ENCODE data around the gene HOXD9. TPM values are rescaled to one million over a fixed set of nuclear protein-coding genes. Genes with fewer than 3 reads are reported as not detected.

The HOXD9 gene
- total RNA-seq, 1 donor from 2014 or later: 1.5 TPM

DNA sequence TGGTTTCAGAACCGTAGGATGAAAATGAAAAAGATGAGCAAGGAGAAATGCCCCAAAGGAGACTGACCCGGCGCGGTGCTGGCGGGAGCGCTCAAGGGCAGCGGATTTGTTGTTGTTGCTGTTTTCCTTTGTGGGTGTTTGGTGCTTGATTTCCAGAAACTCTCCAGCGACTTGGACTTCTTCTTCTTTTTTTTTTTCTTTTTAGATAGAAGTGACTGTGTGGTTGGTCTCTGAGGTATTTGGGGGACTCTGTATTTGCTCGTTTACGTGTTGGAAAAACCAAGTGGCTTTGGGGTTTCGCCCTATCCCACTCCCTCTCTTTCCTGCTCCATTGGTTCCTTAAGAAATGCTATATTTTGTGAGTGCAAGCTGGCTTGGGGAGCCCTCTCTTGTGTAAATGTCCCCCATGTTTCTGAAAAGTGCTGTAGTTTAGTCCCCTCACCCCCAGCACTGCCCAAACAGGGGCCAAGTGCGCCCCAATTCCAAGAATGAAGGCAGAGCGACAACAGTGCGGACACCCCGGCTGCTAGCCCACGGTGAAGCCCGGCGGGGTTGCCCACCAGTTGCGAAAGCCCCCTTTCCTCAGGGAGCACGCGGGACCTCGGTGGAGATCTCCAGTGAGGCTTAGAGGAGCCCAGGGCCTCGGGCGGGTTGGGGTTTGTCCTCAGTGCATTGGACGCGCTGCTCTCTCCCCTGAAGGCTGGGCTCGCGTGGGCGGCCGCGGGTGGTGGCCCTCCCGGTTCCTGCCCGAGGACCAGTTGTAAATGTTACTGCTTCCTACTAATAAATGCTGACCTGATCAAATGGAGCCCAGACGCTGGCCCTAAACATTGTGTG, 1.8 kb downstream of the HOXD9 start:
- H3K4me3 Mint-ChIP-seq: peak overlapping the region; percentile 77
- DNase-seq (ENCODE audit: extremely low spot score, unreplicated experiment): no peak
- H3K4me1 Mint-ChIP-seq (ENCODE audit: unreplicated experiment): peaks cover 18% of the 10 kb centered on the region
- H3K36me3 Mint-ChIP-seq: peaks cover 4% of the 10 kb centered on the region
- H3K27ac Mint-ChIP-seq: peak overlapping the region; percentile 5
- peaks cover 94% of the 10 kb centered on the region for H3K27me3 Mint-ChIP-seq
- TF ChIP-seq, protein P1, sequence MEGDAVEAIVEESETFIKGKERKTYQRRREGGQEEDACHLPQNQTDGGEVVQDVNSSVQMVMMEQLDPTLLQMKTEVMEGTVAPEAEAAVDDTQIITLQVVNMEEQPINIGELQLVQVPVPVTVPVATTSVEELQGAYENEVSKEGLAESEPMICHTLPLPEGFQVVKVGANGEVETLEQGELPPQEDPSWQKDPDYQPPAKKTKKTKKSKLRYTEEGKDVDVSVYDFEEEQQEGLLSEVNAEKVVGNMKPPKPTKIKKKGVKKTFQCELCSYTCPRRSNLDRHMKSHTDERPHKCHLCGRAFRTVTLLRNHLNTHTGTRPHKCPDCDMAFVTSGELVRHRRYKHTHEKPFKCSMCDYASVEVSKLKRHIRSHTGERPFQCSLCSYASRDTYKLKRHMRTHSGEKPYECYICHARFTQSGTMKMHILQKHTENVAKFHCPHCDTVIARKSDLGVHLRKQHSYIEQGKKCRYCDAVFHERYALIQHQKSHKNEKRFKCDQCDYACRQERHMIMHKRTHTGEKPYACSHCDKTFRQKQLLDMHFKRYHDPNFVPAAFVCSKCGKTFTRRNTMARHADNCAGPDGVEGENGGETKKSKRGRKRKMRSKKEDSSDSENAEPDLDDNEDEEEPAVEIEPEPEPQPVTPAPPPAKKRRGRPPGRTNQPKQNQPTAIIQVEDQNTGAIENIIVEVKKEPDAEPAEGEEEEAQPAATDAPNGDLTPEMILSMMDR (conservative IDR thresholded peaks at IDR 0.05): no peak
- no peaks in the 10 kb centered on the region for H3K9me3 Mint-ChIP-seq

DNA sequence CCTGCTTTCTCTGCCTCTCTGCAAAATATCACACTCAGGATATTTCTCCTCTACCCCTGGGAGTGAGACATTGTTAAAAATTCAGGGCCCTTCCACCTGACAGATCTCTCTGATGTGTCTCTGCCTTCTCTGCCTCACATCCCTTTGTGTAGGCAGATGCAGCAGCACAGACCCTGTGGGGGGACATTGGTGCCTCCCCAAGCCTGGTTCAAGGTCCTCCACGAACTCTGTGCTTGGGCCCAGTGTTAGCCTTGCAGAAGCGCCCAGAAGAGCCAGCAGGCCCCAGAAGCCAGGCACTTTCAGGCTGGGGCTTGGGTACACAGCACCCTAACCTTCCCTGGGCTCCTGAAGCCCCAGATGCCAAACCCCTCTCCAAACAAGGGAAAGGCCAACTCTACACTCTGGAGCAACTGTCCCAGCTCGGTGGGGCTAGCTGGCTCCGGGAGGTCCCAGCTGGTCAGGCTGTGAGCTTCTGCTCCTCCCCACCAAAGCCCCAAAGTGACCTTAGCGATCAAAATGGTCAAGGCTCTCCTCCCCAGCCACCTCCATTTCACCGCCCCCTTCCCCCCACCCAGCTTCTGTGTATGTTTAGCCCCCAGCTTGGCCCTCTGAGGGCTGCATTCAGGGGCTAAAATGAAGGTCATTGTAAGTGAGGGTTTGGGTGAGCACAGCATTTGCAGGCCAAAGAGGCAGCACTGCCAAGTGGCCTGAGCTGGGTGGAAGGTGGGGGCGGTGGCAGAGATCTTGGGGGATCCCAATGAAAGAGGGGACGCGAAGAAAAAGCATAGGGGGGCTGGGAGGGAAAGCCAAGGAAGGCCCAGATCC, 2.6 kb downstream of the HOXD9 start:
- no peaks in the 10 kb centered on the region for H3K9me3 Mint-ChIP-seq
- H3K36me3 Mint-ChIP-seq: no peaks in the 10 kb centered on the region
- TF ChIP-seq, protein P1 (conservative IDR thresholded peaks at IDR 0.05): no peak
- peak overlapping the region; percentile 62 for H3K4me3 Mint-ChIP-seq
- peaks cover 18% of the 10 kb centered on the region for H3K4me1 Mint-ChIP-seq (ENCODE audit: unreplicated experiment)
- peak overlapping the region; percentile 11 for H3K27ac Mint-ChIP-seq
- no peak for DNase-seq (ENCODE audit: extremely low spot score, unreplicated experiment)
- peaks cover 86% of the 10 kb centered on the region for H3K27me3 Mint-ChIP-seq

DNA sequence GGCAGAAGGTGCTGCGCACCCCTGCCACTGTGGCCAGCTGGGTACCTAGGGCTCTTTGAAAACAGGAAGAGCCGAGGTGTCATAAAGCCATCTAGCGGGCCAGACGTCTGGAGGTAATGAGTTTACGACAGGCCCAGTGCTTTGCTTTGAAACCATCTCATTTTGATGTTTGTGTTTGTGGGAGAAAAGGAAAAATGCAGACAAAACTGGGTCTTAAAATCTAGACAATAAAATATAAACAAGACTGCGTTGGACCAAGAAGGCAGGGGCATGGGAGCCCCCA, 3.2 kb downstream of the HOXD9 start:
- H3K27ac Mint-ChIP-seq: peak overlapping the region; percentile 11
- H3K27me3 Mint-ChIP-seq: peaks cover 83% of the 10 kb centered on the region
- H3K4me3 Mint-ChIP-seq: peak overlapping the region; percentile 10
- peaks cover 19% of the 10 kb centered on the region for H3K4me1 Mint-ChIP-seq (ENCODE audit: unreplicated experiment)
- TF ChIP-seq, protein P1 (conservative IDR thresholded peaks at IDR 0.05): no peak
- no peaks in the 10 kb centered on the region for H3K9me3 Mint-ChIP-seq
- DNase-seq (ENCODE audit: extremely low spot score, unreplicated experiment): no peak
- no peaks in the 10 kb centered on the region for H3K36me3 Mint-ChIP-seq

DNA sequence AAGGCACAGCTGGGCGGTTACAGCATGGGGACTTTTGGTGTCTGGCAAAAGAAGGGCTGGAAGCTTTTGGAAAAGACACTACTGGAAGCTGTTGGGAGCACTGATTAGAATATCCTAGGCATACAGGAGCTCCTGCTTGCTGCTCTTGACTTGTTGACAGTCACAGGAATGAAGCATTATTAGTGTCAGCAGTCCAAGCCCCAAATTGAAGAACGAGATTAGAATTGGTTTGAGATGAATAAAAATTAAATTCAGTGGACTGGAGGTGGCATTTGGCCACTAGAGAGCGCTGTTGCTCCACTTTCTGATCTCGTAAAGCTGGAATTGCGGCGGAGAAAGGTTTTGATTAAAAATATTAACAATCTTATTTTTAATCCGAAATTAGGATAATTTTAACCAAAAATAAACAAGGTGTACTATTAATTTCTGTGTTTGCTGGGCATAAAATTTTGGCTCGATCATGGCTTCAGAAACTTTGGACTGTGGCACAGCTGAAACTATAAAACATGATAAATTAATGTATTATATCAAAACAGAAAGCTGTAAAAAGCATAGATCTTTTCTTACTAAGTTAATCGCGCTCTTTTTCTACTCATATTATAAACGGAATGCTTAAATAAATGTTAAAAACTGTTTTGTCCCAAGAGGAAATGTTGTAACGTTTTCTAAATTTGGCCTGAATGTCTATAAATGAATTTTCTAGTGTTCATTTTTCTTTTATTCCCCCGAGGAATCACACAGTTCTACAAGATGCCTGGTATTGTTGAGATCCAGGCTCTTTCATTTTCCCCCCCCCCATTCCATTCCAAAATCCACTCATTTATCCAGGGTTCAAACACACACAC, 4.6 kb downstream of the HOXD9 start:
- Mint-ChIP-seq H3K9me3 (no peaks in the 10 kb centered on the region), H3K27ac (no peak overlapping the region), H3K4me3 (peak overlapping the region; percentile 5), H3K4me1 (ENCODE audit: unreplicated experiment) (peaks cover 25% of the 10 kb centered on the region), H3K27me3 (peaks cover 83% of the 10 kb centered on the region), H3K36me3 (no peaks in the 10 kb centered on the region)
- DNase-seq (ENCODE audit: extremely low spot score, unreplicated experiment): no peak
- TF ChIP-seq, protein P1 (conservative IDR thresholded peaks at IDR 0.05): peak; percentile 97

DNA sequence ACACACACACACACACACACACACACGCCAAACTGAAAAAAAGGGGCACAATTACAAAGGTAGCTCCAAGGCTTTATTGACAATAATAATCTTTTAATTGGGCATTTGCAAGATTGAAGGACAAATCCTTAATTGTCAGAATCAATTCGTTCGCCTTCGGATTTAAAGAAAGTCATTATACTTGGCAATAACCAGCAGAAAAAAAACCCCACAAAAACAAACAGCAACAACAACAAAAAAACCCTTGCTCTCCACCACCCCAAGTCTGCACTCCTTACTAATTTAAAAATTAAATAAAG, 5.2 kb downstream of the HOXD9 start:
- Mint-ChIP-seq H3K27me3 (peaks cover 85% of the 10 kb centered on the region), H3K4me1 (ENCODE audit: unreplicated experiment) (peaks cover 29% of the 10 kb centered on the region), H3K36me3 (no peaks in the 10 kb centered on the region), H3K27ac (no peak overlapping the region), H3K9me3 (no peaks in the 10 kb centered on the region), H3K4me3 (peak overlapping the region; percentile 86)
- no peak for DNase-seq (ENCODE audit: extremely low spot score, unreplicated experiment)
- TF ChIP-seq, protein P1 (conservative IDR thresholded peaks at IDR 0.05): no peak
